GM23338 (cell line): ENCODE results near the gene KCNMA1.

Source experiments
- CREB1 ChIP-seq: fragments of 250-450 bp; sonication (Bioruptor Pico); IDR thresholded peaks from 2 replicates; pipeline ENCODE4 v1.5.0; 2020; ENCODE audit warnings: low read depth, mild to moderate bottlenecking, moderate library complexity
- CTCF ChIP-seq, 2 experiments: fragments of 200-600 bp in 1 of 2; sonication (generic) in 1 of 2; conservative IDR thresholded peaks; 2 replicates each; pipeline versions ENCODE4 v1.5.1 to v1.6.1; 2016 to 2017; ENCODE audit warnings: antibody characterized with exemption in 2 of 2, low read depth in 2 of 2, mild to moderate bottlenecking in 2 of 2, moderate library complexity in 1 of 2
- ETS1 ChIP-seq: IDR thresholded peaks from 2 replicates; pipeline ENCODE4 v1.6.1; 2016; ENCODE audit warnings: antibody characterized with exemption
- EZH2 ChIP-seq: fragments of 200-600 bp; sonication (generic); IDR thresholded peaks from one replicate; pipeline ENCODE4 v1.8.0; 2017; ENCODE audit warnings: antibody characterized with exemption, mild to moderate bottlenecking, low read depth; ENCODE audit not compliant: unreplicated experiment
- EZH2phosphoT487 ChIP-seq: fragments of 200-600 bp; sonication (generic); IDR thresholded peaks from one replicate; pipeline ENCODE4 v1.8.1; 2018; ENCODE audit warnings: antibody characterized with exemption; ENCODE audit not compliant: unreplicated experiment
- NANOG ChIP-seq: IDR thresholded peaks from 2 replicates; pipeline ENCODE4 v1.6.1; 2016; ENCODE audit warnings: antibody characterized with exemption, borderline replicate concordance
- POLR2AphosphoS5 ChIP-seq: IDR thresholded peaks from 2 replicates; pipeline ENCODE4 v1.6.1; 2016; ENCODE audit warnings: antibody characterized with exemption, low read depth
- ZNF114 ChIP-seq: fragments of 250-450 bp; sonication (Bioruptor Pico); IDR thresholded peaks from 2 replicates; pipeline ENCODE4 v1.5.0; 2020; ENCODE audit warnings: mild to moderate bottlenecking, moderate library complexity

GRCh38 chr10:76997631-76998030 is 640.0 kb downstream of the KCNMA1 start:
- TF ChIP-seq CTCF (conservative IDR thresholded peaks at IDR 0.05; ENCODE audit: low read depth in 2 of 2) (no peak), EZH2 (no peak), POLR2AphosphoS5 (no peak), ZNF114 (CRISPR knock-in tag) (no peak), CREB1 (no peak), EZH2phosphoT487 (no peak), ETS1 (no peak), NANOG (no peak)
